Epithelial cell of prostate (primary cell): ENCODE data around the gene MAN2B2.

ENCODE experiments used
- DNase-seq: peaks from one replicate; pipeline ENCODE4 v3.0.0-alpha.2; 2011; ENCODE audit warnings: low read depth, low spot score
- H3K27ac ChIP-seq: fragments of 450-650 bp; 2 replicates; pipeline ENCODE4 v1.5.1; 2017; ENCODE audit warnings: mild to moderate bottlenecking

MAN2B2 gene

DNA sequence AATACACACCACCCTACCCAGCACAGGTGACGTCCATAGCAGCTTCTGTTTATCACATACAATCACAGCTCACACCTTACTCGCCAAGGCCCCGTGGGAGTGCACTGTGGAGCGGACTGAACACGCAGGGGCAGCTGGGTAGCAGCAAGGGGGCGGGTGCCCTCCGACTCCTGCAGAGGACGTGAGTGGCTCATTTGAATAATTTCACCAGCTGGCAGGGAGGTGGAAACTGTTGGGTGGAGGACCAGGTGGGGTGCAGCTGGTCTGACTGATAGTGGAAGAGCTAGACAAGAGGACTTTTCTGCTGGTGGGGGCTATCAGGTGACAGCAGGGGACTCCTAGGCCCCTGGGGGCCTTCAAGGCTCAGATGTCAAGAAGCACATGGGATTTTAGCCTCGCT is 16.3 kb downstream of the MAN2B2 start:
- DNase-seq: no peak
- H3K27ac ChIP-seq: no peak overlapping the region

DNA sequence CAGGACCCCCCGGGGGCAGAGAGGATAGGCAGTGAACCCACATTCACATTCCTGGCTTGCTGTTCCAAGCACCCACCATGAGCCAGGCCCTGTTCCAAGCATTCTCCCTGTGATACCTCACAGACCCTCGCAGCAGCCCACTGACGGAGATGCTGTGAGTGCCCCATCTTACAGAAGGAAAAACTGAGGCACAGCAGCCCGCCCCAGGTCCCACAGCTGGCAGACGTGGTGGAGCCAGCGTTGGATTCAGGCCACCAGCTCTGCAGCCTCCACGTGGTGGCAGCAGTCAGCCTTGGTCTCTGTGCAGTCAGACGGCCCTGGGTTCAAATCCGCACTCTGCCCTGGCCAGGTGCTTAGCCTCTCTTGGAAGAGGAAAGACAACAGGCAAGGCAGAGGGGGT is 16.8 kb downstream of the MAN2B2 start:
- no peak for DNase-seq
- no peak overlapping the region for H3K27ac ChIP-seq

DNA sequence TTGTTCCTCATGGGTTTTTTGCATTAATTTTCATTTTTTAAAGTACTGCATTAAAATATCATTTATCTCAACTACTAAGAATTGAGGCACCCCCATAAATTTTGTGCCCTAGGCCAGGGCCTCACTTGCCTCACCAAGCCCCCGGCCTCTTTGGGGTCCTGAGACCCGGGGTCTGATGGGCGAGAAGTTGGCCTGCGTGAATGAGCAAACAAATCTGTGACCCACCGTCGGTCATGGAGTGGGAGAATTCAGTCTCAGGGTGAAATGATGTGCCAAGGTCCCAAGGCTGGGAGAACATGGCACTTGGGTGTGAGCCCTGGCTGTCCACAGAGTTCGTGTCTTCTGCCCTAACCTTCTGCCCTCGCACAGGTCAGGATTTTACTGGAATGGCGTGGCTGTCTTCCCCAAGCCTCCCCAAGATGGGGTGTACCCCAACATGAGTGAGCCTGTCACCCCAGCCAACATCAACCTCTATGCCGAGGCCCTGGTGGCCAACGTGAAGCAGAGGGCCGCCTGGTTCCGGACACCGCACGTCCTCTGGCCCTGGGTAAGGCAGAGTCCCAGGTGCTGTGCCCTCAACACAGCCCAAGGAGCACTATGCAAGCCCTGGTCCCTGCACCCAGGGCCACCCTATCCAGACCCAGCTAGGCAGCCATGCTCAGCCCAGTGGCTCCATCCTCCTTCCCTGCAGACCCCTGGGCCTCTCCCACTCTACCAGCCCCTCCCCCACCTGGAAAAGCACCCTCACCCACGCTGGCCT is 18.0 kb downstream of the MAN2B2 start:
- no peak overlapping the region for H3K27ac ChIP-seq
- DNase-seq: no peak

DNA sequence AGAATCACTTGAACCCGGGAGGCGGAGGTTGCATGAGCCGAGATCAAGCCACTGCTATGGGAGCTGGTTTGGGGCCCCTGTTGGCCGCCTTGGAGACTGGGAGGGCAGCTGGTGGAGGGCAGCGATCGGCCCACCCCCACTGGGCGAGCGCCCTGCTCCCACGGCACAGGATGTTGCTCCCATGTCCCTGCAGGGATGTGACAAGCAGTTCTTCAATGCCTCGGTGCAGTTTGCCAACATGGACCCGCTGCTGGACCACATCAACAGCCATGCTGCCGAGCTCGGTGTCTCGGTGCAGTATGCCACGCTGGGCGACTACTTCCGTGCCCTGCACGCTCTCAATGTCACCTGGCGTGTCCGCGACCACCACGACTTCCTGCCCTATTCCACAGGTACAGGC is 19.4 kb downstream of the MAN2B2 start:
- no peak overlapping the region for H3K27ac ChIP-seq
- no peak for DNase-seq

DNA sequence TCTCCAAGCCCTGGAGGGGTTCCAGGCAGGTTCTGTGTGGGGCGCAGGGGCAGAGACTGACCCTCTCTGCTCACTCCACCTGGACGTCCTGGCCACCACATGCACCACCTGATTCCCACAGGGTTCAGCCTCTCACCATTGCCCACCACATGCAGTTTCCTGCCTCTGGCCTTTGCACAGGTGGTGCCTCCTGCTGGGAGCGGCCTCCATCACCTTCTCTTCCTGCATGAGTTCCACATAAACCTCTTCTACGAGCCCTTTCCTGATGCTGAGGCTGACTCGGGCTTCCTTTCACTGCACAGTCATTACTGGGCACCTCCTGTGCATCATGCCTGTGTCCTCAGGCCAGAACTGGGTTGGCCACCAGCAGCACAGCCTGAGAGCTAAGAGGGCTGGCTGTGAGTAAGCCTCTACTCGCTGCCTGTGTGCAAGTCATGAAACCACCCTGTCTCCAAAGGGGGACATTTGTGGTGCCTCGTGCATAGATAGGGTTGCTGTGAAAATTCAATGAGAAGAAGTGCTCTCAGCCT is 19.9 kb downstream of the MAN2B2 start:
- H3K27ac ChIP-seq: no peak overlapping the region
- peak; percentile 6 for DNase-seq

DNA sequence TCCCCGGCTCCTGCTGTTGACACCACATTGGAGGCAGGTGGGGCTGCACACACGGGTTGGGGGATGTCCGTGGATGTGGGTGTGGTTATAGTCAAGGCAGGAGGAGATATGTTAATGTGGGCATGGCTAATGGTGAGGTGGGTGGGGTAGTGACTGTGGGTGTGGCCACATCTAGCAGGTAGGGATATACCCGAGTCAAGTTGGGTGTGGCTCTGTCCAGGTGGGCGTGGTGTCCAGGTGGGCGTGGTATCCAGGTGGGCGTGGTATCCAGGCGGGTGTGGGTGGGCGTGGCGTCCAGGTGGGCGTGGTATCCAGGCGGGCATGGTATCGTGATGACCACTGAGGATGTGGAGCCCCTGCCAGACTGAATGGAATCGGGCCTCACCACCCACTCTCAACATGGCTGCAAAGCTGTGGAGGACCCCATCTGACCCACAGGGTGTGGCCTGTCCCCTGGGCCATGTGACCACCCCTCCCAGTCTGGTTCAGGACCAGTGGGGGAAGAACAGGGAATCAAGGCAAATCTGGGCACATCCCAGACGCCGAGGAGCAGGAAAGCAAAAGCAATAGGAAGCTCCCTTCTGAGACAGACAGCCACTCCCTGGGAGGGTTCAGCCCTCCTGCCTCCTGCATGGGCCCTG is 21.0 kb downstream of the MAN2B2 start:
- no peak overlapping the region for H3K27ac ChIP-seq
- no peak for DNase-seq

DNA sequence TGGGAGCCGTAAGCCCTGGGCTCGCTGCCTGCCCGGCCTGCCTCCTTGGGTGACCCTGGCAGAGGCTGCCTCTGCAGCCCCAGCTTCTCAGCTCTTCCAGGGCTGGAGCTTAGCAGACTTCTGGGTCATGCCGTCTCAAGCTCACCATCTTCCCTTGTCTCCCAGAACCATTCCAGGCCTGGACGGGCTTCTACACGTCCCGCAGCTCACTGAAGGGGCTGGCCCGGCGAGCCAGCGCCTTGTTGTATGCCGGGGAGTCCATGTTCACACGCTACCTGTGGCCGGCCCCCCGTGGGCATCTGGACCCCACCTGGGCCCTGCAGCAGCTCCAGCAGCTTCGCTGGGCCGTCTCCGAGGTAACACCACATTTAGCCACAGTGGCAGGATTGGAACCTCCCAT is 22.0 kb downstream of the MAN2B2 start:
- no peak for DNase-seq

DNA sequence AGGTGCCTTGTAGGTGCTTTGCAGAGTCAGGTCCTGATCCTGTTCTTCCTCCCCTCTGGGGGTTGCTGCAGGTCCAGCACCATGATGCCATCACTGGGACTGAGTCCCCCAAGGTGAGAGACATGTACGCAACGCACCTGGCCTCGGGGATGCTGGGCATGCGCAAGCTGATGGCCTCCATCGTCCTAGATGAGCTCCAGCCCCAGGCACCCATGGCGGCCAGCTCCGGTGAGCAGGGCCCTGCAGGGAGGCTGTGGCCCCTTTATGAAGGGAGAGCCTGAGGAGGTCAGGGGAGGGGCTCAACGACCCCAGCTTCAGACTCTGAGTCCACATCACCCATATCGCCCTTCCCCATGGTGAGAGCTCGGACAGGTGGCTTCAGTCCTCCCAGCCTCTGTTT is 23.1 kb downstream of the MAN2B2 start:
- DNase-seq: no peak
- no peak overlapping the region for H3K27ac ChIP-seq

More for the DNA sequence above, 22.0 kb downstream of the MAN2B2 start:
- H3K27ac ChIP-seq: no peak overlapping the region

DNA sequence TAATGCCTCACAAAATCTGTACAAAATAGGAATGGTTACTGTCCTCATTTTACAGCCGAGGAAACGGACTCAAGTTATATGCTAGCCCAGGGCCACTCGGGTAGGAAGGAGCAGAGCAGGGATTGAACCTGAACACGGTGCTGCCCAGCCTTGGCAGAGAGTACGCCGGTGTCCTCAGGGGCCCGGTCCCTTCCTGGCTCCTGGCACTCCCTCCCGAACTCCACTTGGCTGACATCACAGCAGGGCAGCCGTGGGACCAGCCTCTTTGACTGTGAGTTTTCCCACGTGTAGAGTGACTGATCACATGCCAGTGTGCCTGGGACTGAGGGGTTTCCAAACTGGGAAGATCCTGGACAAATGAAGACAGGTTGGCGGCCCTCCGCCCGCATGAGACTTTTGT is 23.7 kb downstream of the MAN2B2 start:
- DNase-seq: no peak
- no peak overlapping the region for H3K27ac ChIP-seq

DNA sequence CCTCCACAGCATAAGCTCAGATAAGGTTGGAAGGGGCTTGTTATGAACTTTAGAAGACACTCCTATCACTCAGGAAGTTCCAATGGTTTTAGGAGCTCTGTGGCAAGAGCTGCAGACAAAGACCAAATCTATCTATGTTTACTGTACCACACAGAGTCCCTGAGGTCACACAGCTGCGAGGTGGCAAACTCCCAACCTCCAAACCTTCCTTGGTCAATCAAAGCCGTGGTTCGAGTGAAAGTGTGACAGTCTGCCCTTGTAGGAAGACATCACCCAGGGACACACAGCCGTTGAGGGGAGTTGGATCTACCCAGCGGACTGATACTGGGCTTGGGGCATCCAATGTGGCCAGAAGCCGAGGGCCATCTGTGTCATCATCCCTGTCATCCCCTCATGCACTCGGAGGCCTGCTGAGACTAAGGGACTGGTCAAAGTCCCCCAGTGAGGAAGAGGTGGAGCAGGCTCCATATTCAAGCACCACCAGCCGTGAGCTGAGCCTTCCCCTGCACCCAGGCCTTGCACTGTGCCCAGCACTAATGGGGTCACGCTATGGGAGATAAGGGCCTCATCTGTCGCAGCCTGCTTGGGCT is 26.8 kb downstream of the MAN2B2 start:
- no peak for DNase-seq
- no peak overlapping the region for H3K27ac ChIP-seq

DNA sequence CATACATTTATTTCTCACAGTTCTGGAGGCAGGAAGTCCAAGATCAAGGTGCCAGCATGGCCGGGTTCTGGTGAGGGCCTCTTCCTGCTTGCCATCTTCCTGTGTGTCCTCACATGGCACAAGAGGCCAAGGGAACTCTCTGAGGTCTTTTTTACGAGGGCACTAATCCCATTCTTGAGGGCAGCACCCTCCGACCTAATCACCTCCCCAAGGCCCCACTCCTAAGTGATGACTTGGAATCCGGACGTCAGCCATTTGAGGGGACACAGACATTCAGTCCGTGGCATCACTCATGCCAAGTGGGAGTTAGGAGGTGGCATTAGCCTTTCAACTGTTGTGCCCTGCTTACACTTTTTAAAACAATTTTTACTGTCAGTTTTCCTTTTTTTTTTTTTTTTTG is 27.3 kb downstream of the MAN2B2 start:
- H3K27ac ChIP-seq: no peak overlapping the region
- DNase-seq: no peak

DNA sequence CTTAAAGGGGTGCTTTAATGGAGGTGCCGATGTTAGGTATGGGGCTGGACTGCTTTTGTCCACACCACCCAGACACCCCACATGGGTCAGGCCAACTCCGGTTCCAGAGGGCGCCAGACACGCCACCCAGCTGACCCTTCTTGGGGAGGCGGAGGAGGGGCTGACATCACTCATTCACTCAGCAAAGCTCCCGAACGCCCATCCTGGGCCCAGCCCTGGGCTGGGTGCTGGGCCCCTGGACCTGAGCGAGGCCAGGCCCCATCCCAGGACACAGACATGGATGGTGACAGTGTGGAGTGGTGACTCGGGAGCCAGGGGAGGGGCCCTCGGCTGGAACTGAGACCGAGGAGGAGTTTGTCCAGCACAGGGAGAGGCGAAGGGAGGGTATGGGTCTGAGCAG is 28.1 kb downstream of the MAN2B2 start:
- H3K27ac ChIP-seq: no peak overlapping the region
- no peak for DNase-seq

DNA sequence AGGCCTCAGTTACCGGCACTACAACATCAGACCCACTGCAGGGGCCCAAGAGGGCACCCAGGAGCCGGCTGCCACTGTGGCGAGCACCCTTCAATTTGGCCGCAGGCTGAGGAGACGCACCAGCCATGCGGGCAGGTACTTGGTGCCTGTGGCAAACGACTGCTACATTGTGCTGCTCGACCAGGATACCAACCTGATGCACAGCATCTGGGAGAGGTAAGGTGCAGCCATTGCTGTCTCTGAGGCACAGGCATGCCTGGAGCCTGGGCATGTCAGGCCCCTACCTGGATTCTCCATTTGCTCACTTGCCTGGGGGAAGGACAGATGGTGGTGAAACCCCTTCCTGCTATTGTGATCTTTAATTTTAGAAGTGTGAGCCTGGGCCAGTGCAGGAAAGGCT is 30.1 kb downstream of the MAN2B2 start:
- no peak overlapping the region for H3K27ac ChIP-seq
- no peak for DNase-seq

DNA sequence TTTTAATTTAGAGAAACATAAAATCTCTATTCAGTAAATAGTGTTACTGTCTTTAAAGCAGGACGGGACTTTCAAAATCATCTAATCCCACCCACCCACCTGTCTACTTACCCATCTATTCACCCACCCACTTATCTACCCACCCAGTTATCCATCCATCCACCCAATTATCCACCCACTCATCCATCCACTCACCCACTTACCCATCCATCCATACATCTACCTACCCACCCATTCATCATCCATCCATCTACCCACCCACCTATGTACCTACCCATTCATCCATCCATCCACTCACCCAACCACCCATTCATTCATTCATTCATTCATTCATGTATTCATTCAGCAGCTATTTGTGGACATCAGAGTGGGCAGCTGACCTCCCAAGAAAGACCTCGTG is 30.6 kb downstream of the MAN2B2 start:
- H3K27ac ChIP-seq: no peak overlapping the region
- no peak for DNase-seq

DNA sequence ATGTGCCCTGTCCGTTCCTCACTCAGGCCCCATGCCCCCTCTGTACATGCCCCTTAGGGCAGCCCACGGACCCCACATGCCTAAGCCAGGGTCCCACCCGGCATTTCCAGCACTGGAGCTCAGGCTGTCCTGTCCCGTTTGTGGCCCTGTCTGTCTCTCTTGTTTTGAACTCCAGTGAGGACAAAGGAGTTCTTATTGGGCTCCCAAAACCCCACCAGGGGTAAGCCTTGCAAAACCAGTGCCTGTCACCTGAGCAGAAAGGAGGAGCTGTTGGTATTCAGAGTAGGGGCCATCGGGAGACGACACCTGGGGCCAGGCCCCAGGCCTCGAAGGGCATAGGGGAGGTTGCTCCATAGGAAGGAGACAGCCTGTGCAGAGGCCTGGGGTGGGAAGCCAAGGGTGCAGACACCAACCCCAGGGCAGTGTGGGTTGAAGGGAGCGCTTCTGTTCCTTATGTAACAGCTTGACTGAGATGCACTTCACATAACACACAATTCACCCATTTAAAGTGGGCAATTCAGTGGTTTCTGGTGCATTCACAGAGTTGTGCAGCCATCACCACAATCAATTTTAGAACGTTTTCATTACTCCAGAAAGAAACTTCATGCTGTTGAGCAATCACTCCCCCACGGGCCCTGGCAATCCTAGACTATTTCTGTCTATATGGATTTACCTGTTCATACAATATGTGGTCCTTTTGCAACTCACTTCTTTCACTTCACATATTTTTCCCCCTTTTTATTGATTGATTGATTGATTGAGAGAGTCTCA is 31.7 kb downstream of the MAN2B2 start:
- H3K27ac ChIP-seq: no peak overlapping the region
- DNase-seq: no peak

DNA sequence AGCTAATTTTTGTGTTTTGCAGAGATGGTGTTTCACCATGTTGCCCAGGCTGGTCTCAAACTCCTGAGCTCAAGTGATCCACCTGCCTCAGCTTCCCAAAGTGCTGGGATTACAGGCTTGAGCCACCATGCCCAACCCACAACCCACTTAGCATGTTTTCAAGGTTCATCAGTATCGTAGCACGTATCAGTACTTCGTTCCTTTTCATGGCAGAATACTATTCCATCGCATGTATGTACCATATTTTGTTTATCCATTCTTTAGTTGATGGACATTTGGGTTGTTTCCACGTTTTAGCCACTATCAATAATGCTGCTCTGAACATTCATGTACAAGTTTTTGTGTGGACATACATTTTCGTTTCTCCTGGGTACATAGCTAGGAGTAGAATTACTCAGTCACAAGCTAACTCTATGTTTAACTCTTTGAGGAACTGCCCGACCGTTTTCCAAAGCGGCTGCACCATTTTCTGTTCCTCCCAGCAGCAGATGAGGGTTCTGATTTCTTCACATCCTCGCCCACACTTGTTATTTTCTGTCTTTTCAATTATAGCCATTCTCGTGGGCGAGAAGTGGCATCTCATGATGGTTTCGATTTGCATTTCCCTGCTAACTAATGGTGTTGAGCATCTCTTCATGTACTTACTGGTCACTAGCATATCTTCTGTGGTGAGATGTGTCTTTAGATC is 32.5 kb downstream of the MAN2B2 start:
- no peak for DNase-seq

DNA sequence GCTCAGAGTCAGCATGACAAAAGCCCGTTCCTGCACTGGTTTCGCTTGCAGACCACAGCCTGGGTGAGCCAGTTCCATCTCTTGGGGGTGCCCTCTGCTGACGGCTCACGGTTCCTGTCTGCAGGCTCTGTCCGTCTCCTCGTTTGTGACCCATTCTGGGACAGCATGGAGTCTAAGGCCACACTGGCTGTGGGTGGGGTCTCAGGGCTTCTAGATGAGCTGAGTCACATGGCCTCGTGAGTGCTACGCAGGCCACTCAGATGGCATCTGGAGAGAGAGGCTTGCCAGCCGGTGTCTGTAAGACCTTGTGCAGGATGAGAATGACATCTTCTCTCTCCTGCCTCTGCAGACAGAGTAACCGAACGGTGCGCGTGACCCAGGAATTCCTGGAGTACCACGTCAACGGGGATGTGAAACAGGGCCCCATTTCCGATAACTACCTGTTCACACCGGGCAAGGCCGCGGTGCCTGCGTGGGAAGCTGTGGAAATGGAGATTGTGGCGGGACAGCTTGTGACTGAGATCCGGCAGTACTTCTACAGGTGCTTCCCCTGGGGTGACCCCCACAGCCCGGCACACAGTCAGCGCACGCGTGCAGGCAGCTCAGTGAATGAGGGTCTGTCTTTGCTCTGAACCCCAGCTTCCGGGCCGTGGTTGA is 33.9 kb downstream of the MAN2B2 start:
- H3K27ac ChIP-seq: no peak overlapping the region
- DNase-seq: no peak

More for the DNA sequence above, 32.5 kb downstream of the MAN2B2 start:
- H3K27ac ChIP-seq: no peak overlapping the region

DNA sequence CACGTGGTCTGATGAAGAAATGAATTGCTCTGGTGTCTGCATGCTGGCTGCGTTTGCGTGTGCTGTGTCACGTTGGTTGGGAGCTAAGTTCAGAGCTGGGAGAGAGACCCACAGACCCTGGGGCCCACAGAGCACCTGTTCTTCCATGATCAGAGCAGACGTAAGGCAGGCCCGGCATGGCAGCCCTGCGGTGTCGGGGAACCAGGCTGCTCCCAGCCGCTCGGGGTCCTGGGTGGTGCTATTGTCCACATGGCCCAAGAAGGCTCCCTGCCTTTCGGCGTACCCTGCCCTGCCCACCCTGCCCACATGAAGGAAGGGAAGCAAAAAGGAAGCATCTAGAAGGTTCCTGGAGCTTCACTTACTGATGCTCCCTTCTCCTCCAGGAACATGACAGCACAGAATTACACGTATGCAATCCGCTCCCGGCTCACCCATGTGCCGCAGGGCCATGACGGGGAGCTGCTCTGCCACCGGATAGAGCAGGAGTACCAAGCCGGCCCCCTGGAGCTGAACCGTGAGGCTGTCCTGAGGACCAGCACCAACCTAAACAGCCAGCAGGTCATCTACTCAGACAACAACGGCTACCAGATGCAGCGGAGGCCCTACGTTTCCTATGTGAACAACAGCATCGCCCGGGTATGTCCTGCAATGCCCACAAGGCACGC is 34.6 kb downstream of the MAN2B2 start:
- no peak overlapping the region for H3K27ac ChIP-seq
- no peak for DNase-seq

DNA sequence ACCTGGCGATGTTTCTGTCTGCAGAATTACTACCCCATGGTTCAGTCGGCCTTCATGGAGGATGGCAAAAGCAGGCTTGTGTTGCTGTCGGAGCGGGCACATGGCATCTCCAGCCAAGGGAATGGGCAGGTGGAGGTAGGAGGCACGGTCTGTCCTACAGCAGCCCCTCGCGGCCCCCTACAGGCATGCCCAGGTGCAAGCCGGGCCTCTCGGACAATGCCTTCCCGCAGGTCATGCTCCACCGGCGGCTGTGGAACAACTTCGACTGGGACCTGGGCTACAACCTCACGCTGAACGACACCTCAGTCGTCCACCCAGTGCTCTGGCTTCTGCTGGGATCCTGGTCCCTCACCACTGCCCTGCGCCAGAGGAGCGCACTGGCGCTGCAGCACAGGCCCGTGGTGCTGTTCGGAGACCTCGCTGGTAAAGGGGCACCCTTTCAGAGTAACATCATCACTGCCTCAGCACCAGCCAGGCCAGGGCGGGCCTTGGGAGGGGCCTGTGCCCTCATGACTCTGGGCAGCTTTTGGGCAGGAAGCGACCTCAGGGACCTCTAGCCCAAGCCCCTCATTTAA is 36.0 kb downstream of the MAN2B2 start:
- no peak for DNase-seq

More for the DNA sequence above, 36.0 kb downstream of the MAN2B2 start:
- no peak overlapping the region for H3K27ac ChIP-seq
